Stimulated activated CD4-positive, alpha-beta T cell treated with anti-CD3 and anti-CD28 coated beads, Interleukin-4, amount 100 ng/mL, for 1 hour (primary cell): ENCODE measurements around the gene EIF1.
"Not testable (repeated sequence)": the region's sequence is repeated elsewhere in the genome, so short reads cannot be mapped to it uniquely, and the experiment has no call there.

Source experiments
- DNase-seq: peaks from one replicate; pipeline ENCODE4 v3.0.0-alpha.2; 2020

The EIF1 gene

DNA sequence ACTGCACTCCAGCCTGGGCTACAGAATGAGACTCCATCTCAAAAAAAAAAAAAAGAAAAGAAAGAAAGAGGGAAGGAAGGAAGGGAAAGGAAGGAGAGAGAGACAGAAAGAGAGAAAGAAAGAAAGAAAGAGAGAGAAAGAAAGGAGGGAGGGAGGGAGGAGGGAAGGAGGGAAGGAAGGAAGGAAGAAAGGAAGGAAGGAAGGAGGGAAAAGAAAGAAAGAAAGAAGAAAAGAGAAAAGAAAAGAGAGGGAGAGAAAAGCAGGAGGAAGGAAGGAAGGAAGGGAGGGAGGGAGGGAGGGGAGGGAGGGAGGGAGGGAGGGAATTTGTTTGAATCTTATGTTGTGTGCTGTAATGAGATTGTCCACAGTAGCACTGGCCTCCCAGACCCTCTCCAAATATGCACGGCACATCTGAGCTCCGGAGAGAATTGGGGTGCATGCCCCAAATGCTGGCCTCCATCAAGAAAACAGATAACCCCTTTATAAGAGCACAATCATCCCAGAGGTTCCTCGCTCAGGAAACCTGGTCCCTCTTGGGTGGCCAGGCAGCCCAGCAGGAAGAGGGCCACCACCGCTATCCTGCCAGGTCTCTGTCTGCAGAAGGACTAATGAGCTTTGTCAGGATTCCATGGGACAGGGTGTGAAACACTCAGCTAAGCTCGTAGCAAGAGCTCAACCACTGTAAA lies 8.8 kb upstream of the EIF1 start:
- no peak for DNase-seq

DNA sequence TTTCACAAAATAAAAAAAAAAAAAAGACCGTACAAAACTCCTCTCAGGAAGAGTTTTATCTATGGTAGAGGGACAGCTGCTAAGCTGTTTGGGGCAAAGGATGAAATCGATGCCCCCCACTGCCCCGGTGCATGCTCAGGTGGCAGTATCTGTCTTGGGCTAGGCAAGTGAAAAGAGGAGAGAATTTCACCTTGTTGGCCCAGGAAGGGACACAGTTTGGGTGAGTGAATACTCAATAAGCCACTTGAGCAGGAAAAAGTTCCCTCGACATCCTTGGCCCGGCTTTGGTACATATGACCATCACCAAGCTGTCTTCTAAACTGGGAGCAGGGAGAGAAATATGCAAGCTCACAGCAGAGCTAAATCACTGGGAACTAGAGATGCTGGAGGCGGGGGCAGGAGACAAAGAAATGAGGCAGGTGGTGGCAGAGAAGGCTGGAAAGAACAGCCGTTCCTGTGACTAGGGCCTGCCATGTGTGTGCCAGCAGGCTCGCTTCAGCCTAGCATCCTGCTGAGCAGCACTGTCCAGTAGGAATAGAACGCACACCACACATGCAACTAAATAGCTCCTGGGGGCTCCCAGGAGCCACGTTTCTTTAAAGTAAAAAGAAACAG lies 8.2 kb upstream of the EIF1 start:
- DNase-seq, result no peak

DNA sequence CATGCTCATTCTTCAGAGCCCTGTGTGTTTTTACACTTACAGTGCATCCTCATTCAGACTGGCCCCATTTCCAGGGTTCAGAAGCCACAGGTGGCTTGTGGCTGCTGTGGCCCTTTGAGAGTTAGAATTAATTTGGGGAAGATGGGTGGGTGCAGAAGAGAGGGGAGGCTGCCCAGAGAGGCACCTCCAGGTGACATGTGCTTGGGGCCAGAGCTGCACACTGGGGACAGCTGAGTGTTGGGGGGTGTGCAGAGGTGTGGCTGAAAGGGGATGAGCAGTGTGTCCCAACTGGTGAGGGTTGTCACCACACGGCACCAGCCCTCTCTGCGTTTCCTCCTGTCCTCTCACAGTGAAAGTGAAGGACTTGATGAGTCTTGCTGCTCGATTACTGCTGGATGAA lies 6.9 kb upstream of the EIF1 start:
- DNase-seq, result no peak

DNA sequence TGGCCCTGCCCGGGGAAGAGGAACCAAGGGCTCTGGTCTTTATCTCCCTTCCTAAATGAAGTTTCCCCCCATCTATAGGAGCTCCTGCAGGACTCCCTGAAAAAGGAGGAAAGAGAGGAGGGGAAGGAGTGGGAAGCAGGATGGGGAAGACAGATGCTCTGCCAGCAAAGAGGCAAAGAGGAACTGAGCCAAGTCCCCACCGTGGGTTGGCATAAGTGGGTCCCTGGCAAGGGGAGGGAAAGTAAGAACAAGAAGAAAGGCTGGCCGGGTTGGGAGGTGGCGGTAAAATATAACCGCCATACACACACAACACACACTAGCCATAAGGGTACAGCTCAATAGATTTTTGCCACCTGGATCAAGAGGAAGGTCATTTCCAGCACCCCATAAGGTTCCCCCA lies 6.1 kb upstream of the EIF1 start:
- DNase-seq, result no peak

- no peak for DNase-seq
Observed at GRCh38 chr17:41683441-41684007, 5.2 kb upstream of the EIF1 start.

DNA sequence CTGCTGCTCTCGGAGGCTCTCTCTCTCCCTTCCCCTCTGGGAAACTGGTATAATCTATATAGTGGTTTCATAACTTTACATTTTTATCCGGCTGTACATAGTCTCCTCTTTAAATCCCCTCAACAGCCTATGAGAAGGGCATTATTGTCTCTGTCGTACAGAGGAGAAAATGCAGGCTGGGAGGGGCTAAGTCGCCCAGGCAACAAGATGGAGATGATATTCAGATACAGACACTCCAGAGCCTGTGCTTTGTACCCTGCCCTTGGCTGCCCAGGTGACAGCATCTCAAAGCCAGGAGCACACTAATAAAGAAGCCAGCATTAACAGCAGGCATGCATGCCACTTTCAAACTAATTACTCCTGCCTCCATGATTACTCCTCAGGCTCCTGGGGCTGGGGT lies 4.7 kb upstream of the EIF1 start:
- no peak for DNase-seq

GRCh38 chr17:41685753-41686152 lies 2.9 kb upstream of the EIF1 start:
- DNase-seq, result not testable (repeated sequence)

GRCh38 chr17:41686281-41686680 lies 2.4 kb upstream of the EIF1 start:
- DNase-seq, result no peak

DNA sequence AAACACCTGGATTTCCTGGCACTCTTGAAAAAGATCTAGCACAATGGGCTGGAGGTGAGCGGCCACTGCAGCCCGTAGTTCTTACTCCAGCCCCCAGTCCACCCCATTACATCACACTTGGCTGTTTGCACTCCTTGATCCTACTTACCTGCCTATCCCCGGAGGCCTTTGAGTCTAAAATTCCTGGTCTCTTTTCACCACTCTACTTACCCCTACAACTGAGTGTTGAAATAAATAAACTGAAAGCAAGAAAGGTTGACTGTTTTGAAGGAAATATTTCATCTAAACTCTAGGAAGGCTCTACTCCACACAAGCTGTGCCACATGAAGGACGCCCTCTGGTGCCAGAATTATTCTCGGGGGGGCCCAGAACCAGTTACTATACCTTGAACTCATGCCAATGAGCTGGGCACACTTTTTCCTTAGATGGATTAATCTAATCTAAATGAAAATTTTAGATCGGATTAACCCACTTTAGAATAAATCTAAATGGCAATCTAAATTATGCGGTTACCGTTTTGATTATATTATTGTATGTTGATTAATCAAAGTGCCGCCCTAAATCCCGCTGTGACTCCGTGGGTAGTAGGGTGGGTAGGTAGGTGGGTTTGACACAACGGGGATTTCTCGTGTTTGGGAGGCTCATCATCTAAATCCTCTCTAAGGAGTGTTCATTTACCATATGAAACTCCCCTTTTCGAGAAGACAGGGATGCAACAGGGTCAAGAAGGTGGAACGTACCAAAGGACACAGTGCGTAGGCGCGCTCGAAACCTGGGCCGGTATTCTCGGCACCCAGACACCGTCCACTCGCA lies 651 bp upstream of the EIF1 start:
- peak; percentile 58 for DNase-seq

GRCh38 chr17:41689497-41690299 lies 1.0 kb downstream of the EIF1 start:
- DNase-seq, result peak; percentile 29

- DNase-seq, result no peak
Observed at GRCh38 chr17:41690497-41690896, 1.8 kb downstream of the EIF1 start.

DNA sequence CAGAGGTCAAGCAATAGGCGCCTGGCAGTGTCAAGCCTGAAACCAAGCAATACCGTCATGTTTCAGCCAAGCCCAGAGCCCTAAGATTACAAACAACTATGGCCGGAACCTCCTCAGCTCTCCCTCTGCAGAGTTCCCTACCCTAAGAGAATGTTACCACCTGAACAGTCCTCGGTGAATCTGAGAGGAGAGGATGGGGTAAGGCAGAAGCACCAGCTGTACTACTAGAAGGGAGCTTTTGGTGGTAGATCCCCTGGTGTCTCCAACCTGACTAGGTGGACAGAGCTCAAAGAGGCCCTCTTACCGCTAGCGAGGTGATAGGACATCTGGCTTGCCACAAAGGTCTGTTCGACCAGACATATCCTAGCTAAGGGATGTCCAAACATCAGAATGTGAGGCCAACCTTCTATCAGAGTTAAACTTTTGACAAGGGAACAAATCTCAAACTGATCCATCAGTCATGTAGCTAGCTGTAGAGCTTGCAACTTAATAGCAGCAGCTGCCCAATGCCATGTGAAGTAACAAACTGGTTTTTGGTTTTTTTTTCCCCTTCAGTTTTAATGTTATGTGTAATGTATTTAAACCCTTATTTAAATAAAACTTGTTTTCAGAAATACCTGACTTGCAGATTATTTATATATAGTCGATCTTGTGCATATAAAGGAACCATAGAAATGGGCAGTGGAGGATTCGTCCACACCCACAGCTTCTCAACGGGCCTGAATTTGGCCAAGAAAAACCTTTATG lies 2.5 kb downstream of the EIF1 start:
- DNase-seq, result no peak

DNA sequence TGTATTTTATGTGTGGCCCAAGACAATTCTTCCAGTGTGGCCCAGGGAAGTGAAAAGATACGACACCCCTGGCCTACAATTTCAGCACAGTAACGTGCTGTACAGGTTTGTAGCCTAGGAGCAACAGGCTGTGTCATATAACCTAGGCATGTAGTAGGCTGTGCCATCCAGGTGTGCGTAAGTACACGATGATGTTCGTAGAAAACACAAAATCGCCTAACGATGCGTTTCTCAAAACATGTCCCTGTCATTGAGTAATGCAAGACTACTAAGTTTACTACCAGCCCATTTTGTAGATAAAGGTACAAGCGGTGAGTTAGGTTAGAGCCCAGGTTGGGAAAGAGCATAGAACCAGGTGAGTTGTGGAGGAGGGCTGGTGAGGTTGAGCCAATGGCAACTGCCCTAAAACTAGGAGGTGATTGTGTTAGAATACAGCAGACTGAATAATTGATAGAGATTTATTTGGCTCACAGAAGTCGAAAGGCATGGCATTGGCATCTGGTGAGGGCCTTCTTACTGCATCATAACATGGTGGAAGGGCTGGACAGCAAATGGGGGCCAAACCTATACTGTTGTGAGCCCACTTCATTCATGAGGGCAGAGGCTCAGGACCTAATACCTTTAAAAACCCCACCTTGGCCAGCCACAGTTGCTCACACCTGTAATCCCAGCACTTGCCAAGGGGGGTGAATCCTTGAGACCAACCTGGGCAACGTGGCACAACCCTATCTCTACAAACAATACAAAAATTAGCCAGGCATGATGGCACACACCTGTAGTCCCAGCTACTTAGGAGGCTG lies 4.2 kb downstream of the EIF1 start:
- no peak for DNase-seq

GRCh38 chr17:41695134-41695661 lies 6.5 kb downstream of the EIF1 start:
- no peak for DNase-seq

- DNase-seq, result peak; percentile 69
Observed at GRCh38 chr17:41695954-41696757, 7.5 kb downstream of the EIF1 start.

DNA sequence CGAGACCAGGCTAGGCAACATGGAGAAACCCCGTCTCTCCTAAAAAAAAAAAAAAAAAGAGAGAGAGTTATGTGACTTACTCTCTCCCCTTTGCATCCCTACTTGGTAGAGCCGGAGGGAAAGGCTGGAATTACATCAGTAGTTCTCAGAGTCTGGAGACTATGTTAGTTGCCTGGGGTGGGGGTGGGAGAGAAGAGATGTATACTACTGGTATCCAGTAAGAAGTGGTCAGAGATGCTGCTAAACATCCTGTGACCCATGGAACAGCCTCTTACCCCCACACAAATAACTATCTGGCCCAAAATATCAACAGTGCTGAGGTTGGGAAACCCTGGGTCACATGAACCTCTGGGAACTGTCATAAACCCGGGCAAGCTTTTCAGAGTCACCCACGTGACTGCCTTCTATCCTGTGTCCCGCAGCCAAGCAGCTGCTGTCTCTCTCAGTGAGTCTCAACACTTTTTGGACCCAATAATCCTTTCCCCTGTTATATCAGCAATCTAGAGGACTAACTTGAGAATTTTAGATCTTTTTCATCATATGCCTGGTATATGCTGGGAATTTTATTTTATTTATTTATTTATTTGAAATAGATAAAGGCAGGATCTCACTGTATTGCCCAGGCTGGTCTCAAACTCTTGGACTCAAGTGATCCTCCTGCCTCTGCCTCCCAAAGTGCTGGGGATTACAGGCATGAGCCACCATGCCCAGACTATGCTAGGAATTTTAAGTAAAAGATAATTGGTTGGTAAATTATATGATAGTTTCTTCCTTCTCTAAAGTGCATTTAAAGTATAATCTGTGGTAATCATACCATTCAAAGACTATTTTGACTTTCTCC lies 8.7 kb downstream of the EIF1 start:
- DNase-seq, result no peak

DNA sequence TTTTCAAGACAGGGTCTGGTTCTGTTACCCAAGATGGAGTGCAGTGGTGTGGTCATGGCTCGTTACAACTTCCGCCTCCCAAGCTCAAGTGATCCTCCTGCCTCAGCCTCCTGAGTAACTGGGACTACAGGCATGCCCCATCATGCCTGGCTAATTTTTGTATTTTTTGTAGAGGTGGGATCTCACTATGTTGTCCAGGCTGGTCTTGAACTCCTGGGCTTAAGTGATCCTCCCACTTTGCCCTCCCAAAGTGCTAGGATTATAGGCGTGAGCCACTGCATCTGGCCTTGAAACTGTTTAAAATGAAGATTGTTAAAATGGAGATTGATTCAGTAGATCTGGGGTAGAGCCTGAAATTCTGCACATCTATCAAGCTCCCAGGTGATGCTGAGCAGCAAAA lies 12.2 kb downstream of the EIF1 start:
- not testable (repeated sequence) for DNase-seq

DNA sequence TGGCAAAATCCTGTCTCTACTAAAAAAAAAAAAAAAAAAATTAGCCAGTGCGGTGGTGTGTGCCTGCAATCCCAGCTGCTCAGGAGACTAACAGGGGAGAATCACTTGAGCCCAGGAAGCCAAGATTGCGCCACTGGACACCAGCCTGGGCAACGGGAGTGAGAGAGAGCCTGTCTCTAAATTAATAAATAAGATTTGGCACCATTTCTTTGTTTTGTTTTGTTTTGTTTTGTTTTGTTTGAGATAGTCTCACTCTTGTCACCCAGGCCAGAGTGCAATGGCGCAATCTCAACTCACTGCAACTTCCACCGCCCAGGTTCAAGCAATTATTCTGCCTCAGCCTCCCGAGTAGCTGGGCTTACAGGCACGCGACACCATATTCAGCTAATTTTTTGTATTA lies 14.0 kb downstream of the EIF1 start:
- DNase-seq, result no peak
